B cell (primary cell): Measurements from ENCODE around the gene NOP9. TPM values are rescaled to one million over a fixed set of nuclear protein-coding genes. Genes with fewer than 3 reads are reported as not detected.

Experiments
- ATAC-seq: fragments of 200-7000 bp; cut with Tn5 transposase; one replicate; pipeline ENCODE4 v1.10.0; 2021; ENCODE audit warnings: low read depth, mild to moderate bottlenecking, moderate number of reproducible peaks, moderate library complexity
- CTCF ChIA-PET: fragments of 350-600 bp; sonication (Branson Sonifier 250); formaldehyde crosslinking; loops from one replicate; lab custom pipeline; 2021; ENCODE audit warnings: antibody characterized with exemption, inconsistent platforms; lab: Charles Lee
- POLR2A ChIA-PET: fragments of 350-600 bp; sonication (Branson Sonifier 250); formaldehyde crosslinking; loops from one replicate; lab custom pipeline; 2021; ENCODE audit warnings: antibody characterized with exemption; lab: Charles Lee
- DNase-seq: peaks from one replicate; pipeline ENCODE4 v3.0.0; 2013
- H2AFZ ChIP-seq: 2 replicates; pipeline ENCODE4 v1.6.1; 2012; ENCODE audit warnings: mild to moderate bottlenecking, low read depth, low read length; ENCODE audit not compliant: insufficient read depth, poor library complexity, severe bottlenecking
- H3K27ac ChIP-seq, 2 donors: 1 replicate in 1 of 2; 2 replicates in 1 of 2; pipeline ENCODE4 v1.5.1; 2012 to 2013; ENCODE audit warnings: low read length in 2 of 2, mild to moderate bottlenecking in 2 of 2, moderate library complexity in 1 of 2
- H3K27me3 ChIP-seq, 4 experiments: fragments of 200-600 bp in 1 of 4; sonication (generic) in 1 of 4; replicated peaks in 1 of 4; 1 replicate in 2 of 4; 2 replicates in 2 of 4; pipeline versions ENCODE4 v1.6.1 to v1.7.0; 2013 to 2016; ENCODE audit warnings: low read length in 3 of 4, mild to moderate bottlenecking in 2 of 4, mixed read lengths in 1 of 4, moderate library complexity in 1 of 4; ENCODE audit not compliant: insufficient read depth in 4 of 4, control insufficient read depth in 3 of 4; ENCODE audit errors: control extremely low read depth in 1 of 4
- H3K36me3 ChIP-seq, 2 experiments: replicated peaks in 1 of 2; 1 replicate in 1 of 2; 2 replicates in 1 of 2; pipeline versions ENCODE4 v1.6.1 to v1.7.1; 2013; ENCODE audit warnings: low read length in 1 of 2; ENCODE audit not compliant: insufficient read depth in 2 of 2, control insufficient read depth in 1 of 2; ENCODE audit errors: control extremely low read depth in 1 of 2, extremely low read depth in 1 of 2
- H3K4me1 ChIP-seq, 2 donors: fragments of 200-600 bp in 1 of 2; sonication (generic) in 1 of 2; 1 replicate in 1 of 2; 2 replicates in 1 of 2; pipeline versions ENCODE4 v1.5.1 to v1.6.1; 2013 to 2017; ENCODE audit warnings: low read length in 2 of 2; ENCODE audit not compliant: control insufficient read depth in 2 of 2, insufficient read depth in 2 of 2
- H3K4me2 ChIP-seq: replicated peaks from 2 replicates; pipeline ENCODE3; 2012; ENCODE audit warnings: mild to moderate bottlenecking, low read depth, low read length; ENCODE audit not compliant: poor library complexity, severe bottlenecking
- H3K4me3 ChIP-seq, 5 experiments: fragments of 200-600 bp in 1 of 5; sonication (generic) in 1 of 5; 1 replicate in 3 of 5; 2 replicates in 2 of 5; pipeline versions ENCODE4 v1.5.1 to v1.7.0; 2011 to 2016; ENCODE audit warnings: low read length in 4 of 5, mild to moderate bottlenecking in 4 of 5, low read depth in 2 of 5, control low read depth in 1 of 5, moderate library complexity in 1 of 5; ENCODE audit not compliant: insufficient read depth in 1 of 5; ENCODE audit errors: control extremely low read depth in 1 of 5, extremely low read depth in 1 of 5
- H3K79me2 ChIP-seq: fragments of 200-600 bp; sonication (generic); one replicate; pipeline ENCODE4 v1.6.0; 2016; ENCODE audit warnings: low read length; ENCODE audit not compliant: control insufficient read depth, insufficient read depth
- H3K9ac ChIP-seq: fragments of 200-600 bp; sonication (generic); 2 replicates; pipeline ENCODE4 v1.6.1; 2017; ENCODE audit warnings: mild to moderate bottlenecking, low read length, moderate library complexity
- H3K9me3 ChIP-seq, 3 donors: one replicate each; pipeline versions ENCODE4 v1.6.1 to v1.7.1; 2013; ENCODE audit warnings: low read length in 2 of 3; ENCODE audit not compliant: control insufficient read depth in 2 of 3, insufficient read depth in 1 of 3; ENCODE audit errors: control extremely low read depth in 1 of 3
- H4K20me1 ChIP-seq: 2 replicates; pipeline ENCODE4 v1.6.0; 2012; ENCODE audit warnings: mild to moderate bottlenecking, low read length; ENCODE audit not compliant: insufficient read depth, control insufficient read depth, poor library complexity, severe bottlenecking
- H3K27ac Mint-ChIP-seq: one replicate; pipeline ENCODE4 v1.8.0; 2021; ENCODE audit warnings: mixed read lengths
- H3K27me3 Mint-ChIP-seq: one replicate; pipeline ENCODE4 v1.8.0; 2021; ENCODE audit warnings: mixed read lengths
- H3K4me1 Mint-ChIP-seq: one replicate; pipeline ENCODE4 v1.8.0; 2021; ENCODE audit warnings: mixed read lengths
- H3K4me3 Mint-ChIP-seq: one replicate; pipeline ENCODE4 v1.8.0; 2021; ENCODE audit warnings: mixed read lengths
- H3K9me3 Mint-ChIP-seq: one replicate; pipeline ENCODE4 v1.8.0; 2022; ENCODE audit warnings: mixed read lengths; ENCODE audit not compliant: insufficient read depth
- CTCF ChIP-seq: fragments of 200-600 bp; IDR thresholded peaks from one replicate; pipeline ENCODE4 v1.8.0; 2022; ENCODE audit warnings: antibody characterized with exemption, mild to moderate bottlenecking
- EZH2 ChIP-seq: IDR thresholded peaks from 2 replicates; pipeline ENCODE4 v1.6.1; 2012; ENCODE audit warnings: borderline replicate concordance, low read depth, mild to moderate bottlenecking, moderate library complexity, low read length; ENCODE audit not compliant: insufficient read depth, poor library complexity, severe bottlenecking
- WGBS: methylation state at CpG from one replicate; pipeline ENCODE4 v1.1.5; 2013; ENCODE audit warnings: missing lambda C conversion rate; ENCODE audit not compliant: insufficient coverage; 5-methylcytosine and 5-hydroxymethylcytosine counted together
- intact Hi-C: fragments of 100-400 bp; cut with micrococcal nuclease; formaldehyde crosslinking; loops from one replicate; pipeline ENCODE4 v1.10.0; 2022
- polyA plus RNA-seq: library from polyadenylated mRNA; depleted of rRNA; stranded (reverse); fragments of >200 nt; gene quantifications from 2 replicates; pipeline ENCODE4 v1.2.3, GENCODE V29; 2012
- total RNA-seq, 2 donors: library from RNA; stranded (reverse); fragments of 120-200 nt in 1 of 2; gene quantifications; 1 replicate in 1 of 2; 2 replicates in 1 of 2; pipeline versions ENCODE4 v1.2.3 to v1.2.4, GENCODE V29; 2013 to 2022

The NOP9 gene
- total and polyA plus RNA-seq, 2 donors (not counting 1 experiment from before 2014, with no cell fraction given), result 9.7 to 22.6 TPM

DNA sequence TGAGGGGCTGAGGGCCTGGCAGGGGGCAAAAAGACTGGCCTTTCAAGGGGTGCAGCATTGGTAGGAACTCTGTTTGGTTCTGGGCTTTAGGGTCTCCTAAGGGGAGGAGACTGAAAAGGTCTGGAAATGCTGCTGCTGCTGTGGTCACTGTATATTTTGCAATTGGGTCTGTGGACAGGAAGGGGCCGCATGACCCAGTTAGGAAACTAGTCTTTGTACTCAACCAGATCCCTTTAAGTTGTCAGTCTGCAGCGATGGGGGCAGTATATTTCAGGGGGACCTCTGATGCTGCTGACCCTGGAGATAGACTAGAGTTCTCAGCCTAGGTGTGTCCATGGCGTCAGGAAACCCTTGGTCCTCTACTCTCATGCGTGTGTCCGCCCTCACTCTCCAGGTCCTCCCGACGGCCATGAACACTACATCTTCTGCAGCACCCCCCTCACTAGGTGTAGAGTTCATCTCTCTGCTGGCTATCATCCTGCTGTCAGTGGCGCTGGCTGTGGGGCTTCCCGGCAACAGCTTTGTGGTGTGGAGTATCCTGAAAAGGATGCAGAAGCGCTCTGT lies 15.7 kb downstream of the NOP9 start:
- intact Hi-C loops, result no loop called here
- no peaks in the 10 kb centered on the region for H3K9me3 Mint-ChIP-seq
- H3K4me1 Mint-ChIP-seq, result peaks cover 37% of the 10 kb centered on the region
- H3K27me3 ChIP-seq, result peaks cover 0 to 6% (median 0%) of the 10 kb centered on the region in 4 experiments
- TF ChIP-seq EZH2 (no peak), CTCF (no peak)
- POLR2A ChIA-PET, result interaction anchor here (0.6 kb wide), 1 partner anchor 85 kb away, joined by 6 read pairs; no protein-coding TSS in a partner anchor
- H3K4me2 ChIP-seq, result no peak overlapping the region
- ATAC-seq (no peak), DNase-seq (no peak)
- no peaks in the 10 kb centered on the region for H3K79me2 ChIP-seq
- H3K4me3 ChIP-seq, result peak overlapping the region in 1 of 5 experiments; percentile 16
- H3K9ac ChIP-seq, result no peak overlapping the region
- no peak overlapping the region for H3K27ac Mint-ChIP-seq
- no peak overlapping the region for H2AFZ ChIP-seq
- H3K36me3 ChIP-seq, result no peaks in the 10 kb centered on the region
- CTCF ChIA-PET, result no interaction called here
- WGBS, result 94% methylated on average over 7 of the region's 10 CpGs
- no peak overlapping the region for H3K4me3 Mint-ChIP-seq
- no peak overlapping the region for H3K27ac ChIP-seq
- H3K27me3 Mint-ChIP-seq, result peaks cover 10% of the 10 kb centered on the region
- no peaks in the 10 kb centered on the region for H3K9me3 ChIP-seq
- peaks cover 32 to 40% of the 10 kb centered on the region in 2 donors for H3K4me1 ChIP-seq
- H4K20me1 ChIP-seq, result peaks cover 1% of the 10 kb centered on the region

DNA sequence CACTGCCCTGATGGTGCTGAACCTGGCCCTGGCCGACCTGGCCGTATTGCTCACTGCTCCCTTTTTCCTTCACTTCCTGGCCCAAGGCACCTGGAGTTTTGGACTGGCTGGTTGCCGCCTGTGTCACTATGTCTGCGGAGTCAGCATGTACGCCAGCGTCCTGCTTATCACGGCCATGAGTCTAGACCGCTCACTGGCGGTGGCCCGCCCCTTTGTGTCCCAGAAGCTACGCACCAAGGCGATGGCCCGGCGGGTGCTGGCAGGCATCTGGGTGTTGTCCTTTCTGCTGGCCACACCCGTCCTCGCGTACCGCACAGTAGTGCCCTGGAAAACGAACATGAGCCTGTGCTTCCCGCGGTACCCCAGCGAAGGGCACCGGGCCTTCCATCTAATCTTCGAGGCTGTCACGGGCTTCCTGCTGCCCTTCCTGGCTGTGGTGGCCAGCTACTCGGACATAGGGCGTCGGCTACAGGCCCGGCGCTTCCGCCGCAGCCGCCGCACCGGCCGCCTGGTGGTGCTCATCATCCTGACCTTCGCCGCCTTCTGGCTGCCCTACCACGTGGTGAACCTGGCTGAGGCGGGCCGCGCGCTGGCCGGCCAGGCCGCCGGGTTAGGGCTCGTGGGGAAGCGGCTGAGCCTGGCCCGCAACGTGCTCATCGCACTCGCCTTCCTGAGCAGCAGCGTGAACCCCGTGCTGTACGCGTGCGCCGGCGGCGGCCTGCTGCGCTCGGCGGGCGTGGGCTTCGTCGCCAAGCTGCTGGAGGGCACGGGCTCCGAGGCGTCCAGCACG lies 16.4 kb downstream of the NOP9 start:
- Mint-ChIP-seq H3K27ac (no peak overlapping the region), H3K27me3 (peaks cover 11% of the 10 kb centered on the region), H3K9me3 (no peaks in the 10 kb centered on the region), H3K4me3 (no peak overlapping the region), H3K4me1 (peaks cover 34% of the 10 kb centered on the region)
- ATAC-seq (no peak), DNase-seq (no peak)
- H3K27ac ChIP-seq, result no peak overlapping the region
- H3K4me2 ChIP-seq, result no peak overlapping the region
- no peaks in the 10 kb centered on the region for H4K20me1 ChIP-seq
- no peaks in the 10 kb centered on the region for H3K36me3 ChIP-seq
- TF ChIP-seq CTCF, result no peak
- no peak for TF ChIP-seq EZH2
- intact Hi-C loops, result no loop called here
- no peaks in the 10 kb centered on the region for H3K79me2 ChIP-seq
- no peak overlapping the region for H2AFZ ChIP-seq
- peaks cover 30 to 37% of the 10 kb centered on the region in 2 donors for H3K4me1 ChIP-seq
- ChIA-PET POLR2A (no interaction called here), CTCF (no interaction called here)
- H3K9me3 ChIP-seq, result no peaks in the 10 kb centered on the region
- WGBS, result 96% methylated on average over 70 of the region's 70 CpGs
- H3K27me3 ChIP-seq, result peaks cover 0 to 6% (median 0%) of the 10 kb centered on the region in 4 experiments
- H3K9ac ChIP-seq, result no peak overlapping the region
- no peak overlapping the region for H3K4me3 ChIP-seq
